ENCODE results near the gene FPGT. TPM values are rescaled to one million over a fixed set of nuclear protein-coding genes. Genes with fewer than 3 reads are reported as not detected.
"Not testable (repeated sequence)": the region's sequence is repeated elsewhere in the genome, so short reads cannot be mapped to it uniquely, and the experiment has no call there.

Gene FPGT
- total RNA-seq, 1 donor from 2014 or later = 10.2 TPM

DNA sequence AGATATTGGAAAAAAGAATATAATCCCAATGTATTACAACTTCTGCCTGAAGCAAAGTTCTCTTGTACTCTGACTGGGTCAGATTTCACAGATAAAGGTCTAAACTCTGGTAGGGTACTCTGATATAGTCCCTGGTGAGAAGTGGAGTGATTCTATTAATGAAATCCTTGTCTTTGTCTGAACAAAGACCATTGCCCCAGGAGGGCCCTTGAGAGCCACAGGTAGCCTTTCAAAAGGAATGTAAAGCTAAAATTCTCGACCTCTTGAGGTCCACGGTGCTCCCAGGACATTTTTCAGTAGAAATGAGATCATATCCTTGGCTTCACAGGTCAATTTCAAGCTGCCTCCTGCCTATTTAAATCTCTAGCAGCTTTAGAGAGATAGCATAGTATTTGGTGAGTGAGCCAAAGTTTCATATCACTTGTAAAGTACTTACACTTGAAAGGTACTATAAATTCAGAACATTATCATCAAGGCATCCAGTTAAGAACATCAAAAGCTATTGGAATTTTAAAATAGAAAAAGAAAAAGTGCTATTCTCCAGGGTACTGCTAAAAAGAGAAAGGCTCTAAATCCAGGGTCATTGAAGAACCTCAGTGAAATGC, 47.2 kb downstream of the FPGT start:
- H3K9me3 Mint-ChIP-seq = peaks cover 3% of the 10 kb centered on the region
- H3K36me3 Mint-ChIP-seq (ENCODE audit: low read depth) = peaks cover 8% of the 10 kb centered on the region
- no peak for TF ChIP-seq CTCF (conservative IDR thresholded peaks at IDR 0.05)
- H3K27me3 Mint-ChIP-seq (ENCODE audit: low read depth) = no peaks in the 10 kb centered on the region
- peak overlapping the region; percentile 78 for H3K27ac Mint-ChIP-seq (ENCODE audit: unreplicated experiment)
- H3K4me1 Mint-ChIP-seq = peaks cover 38% of the 10 kb centered on the region
- no peak for DNase-seq (ENCODE audit: low read depth, low spot score)
- H3K4me3 Mint-ChIP-seq = no peak overlapping the region

DNA sequence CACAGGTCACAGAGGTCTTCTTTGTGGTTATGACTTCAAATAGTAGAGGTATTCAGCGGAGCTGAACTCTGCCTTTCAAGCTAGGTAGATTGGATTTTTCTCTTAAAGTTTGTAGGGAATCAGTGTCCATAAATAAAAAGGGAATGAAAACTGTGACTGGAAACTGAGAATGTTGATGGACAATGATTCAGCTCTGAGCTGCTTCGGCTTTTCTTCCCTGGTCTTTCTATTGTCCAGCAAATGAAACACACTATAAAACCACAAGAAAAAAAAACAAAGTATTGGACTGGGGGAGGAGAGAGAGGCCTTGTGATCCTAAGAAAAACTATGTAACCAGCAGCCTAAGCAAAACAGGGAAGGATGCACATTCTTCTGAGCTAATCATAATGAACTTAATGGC, 48.3 kb downstream of the FPGT start:
- DNase-seq (ENCODE audit: low read depth, low spot score) = no peak
- Mint-ChIP-seq H3K4me3 (peak overlapping the region; percentile 28), H3K36me3 (ENCODE audit: low read depth) (peaks cover 8% of the 10 kb centered on the region), H3K27ac (ENCODE audit: unreplicated experiment) (peak overlapping the region; percentile 82), H3K9me3 (peaks cover 3% of the 10 kb centered on the region), H3K27me3 (ENCODE audit: low read depth) (no peaks in the 10 kb centered on the region), H3K4me1 (peaks cover 38% of the 10 kb centered on the region)
- no peak for TF ChIP-seq CTCF (conservative IDR thresholded peaks at IDR 0.05)

DNA sequence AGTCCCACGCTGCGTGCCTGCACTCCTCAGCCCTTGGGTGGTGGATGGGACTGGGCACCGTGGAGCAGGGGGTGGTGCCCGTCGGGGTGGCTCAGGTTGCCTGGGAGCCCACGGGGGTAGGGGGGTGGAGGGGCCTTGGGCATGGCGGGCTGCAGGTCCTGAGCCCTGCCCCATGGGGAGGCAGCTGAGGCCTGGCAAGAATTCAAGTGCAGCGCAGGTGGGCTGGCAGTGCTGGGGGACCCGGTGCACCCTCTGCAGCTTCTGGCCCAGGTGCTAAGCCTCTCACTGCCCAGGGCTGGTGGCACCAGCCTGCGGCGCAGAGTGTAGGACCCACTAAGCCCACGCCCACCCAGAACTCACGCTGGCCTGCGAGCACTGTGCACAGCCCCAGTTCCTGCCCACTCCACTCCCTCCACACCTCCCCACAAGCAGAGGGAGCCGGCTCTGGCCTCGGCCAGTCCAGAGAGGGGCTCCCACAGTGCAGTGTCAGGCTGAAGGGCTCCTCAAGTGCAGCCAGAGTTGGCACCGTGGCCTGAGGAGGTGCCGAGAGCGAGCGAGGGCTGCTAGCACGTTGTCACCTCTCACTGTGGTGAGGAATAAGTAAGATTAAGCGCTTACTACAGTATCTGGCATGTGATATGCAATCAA, 50.0 kb downstream of the FPGT start:
- peaks cover 3% of the 10 kb centered on the region for H3K9me3 Mint-ChIP-seq
- peaks cover 8% of the 10 kb centered on the region for H3K36me3 Mint-ChIP-seq (ENCODE audit: low read depth)
- no peak overlapping the region for H3K27ac Mint-ChIP-seq (ENCODE audit: unreplicated experiment)
- peaks cover 38% of the 10 kb centered on the region for H3K4me1 Mint-ChIP-seq
- no peak for DNase-seq (ENCODE audit: low read depth, low spot score)
- TF ChIP-seq CTCF (conservative IDR thresholded peaks at IDR 0.05) = no peak
- H3K4me3 Mint-ChIP-seq = no peak overlapping the region
- H3K27me3 Mint-ChIP-seq (ENCODE audit: low read depth) = no peaks in the 10 kb centered on the region

DNA sequence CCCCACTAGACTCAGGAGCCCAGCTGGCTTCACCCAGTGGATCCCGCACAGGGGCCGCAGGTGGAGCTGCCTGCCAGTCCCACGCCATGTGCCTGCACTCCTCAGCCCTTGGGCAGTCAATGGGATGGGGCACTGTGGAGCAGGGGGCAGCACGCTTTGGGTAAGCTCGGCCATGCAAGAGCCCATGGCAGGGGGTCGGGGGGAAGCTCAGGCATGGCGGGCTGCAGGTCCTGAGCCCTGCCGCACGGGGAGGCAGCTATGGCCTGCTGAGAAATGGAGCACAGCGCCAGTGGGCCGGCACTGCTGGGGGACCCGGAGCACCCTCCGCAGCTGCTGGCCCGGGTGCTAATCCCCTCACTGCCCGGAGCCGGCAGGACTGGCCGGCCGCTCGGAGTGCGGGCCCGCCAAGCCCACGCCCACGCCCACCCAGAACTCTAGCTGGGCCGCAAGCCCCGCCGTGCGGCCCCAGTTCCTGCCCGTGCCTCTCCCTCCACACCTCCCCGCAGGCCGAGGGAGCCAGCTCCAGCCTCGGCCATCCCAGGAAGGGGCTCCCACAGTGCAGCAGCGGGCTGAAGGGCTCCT, 55.3 kb downstream of the FPGT start:
- H3K4me1 Mint-ChIP-seq; H3K36me3 Mint-ChIP-seq (ENCODE audit: low read depth); H3K4me3 Mint-ChIP-seq: not testable (repeated sequence)

More for the DNA sequence above, 55.3 kb downstream of the FPGT start:
- H3K9me3 Mint-ChIP-seq; H3K27me3 Mint-ChIP-seq (ENCODE audit: low read depth); H3K27ac Mint-ChIP-seq (ENCODE audit: unreplicated experiment); DNase-seq (ENCODE audit: low read depth, low spot score): not testable (repeated sequence)

Other genes starting within 250 kb of the FPGT start
- 0.35 and 0.57 TPM in 2 replicates for gene LRRIQ3, start 66 bp upstream of the FPGT start, total RNA-seq
- gene TNNI3K, start 37.1 kb downstream of the FPGT start, total RNA-seq = 1.3 and 1.4 TPM in 2 replicates